ENCODE data around the gene RPN2. TPM values are rescaled to one million over a fixed set of nuclear protein-coding genes. Genes with fewer than 3 reads are reported as not detected.

The RPN2 gene
- total and polyA plus RNA-seq, 2 donors (not counting 3 experiments of a cell fraction or from before 2014, with no cell fraction given) = 283 to 530 TPM

GRCh38 chr20:37226889-37227288, 47.8 kb downstream of the RPN2 start:
- BruUV-seq (replicated peaks) = no TSS peak
- Histone ChIP-seq H3K79me2 (ENCODE audit: control insufficient read depth, insufficient read depth, low read length) (no peaks in the 10 kb centered on the region), H3K27me3 (ENCODE audit: control insufficient read depth in 2 of 2, insufficient read depth in 2 of 2, low read length in 2 of 2) (no peaks in the 10 kb centered on the region), H3K9ac (replicated peaks; ENCODE audit: extremely low read depth, insufficient read depth, low read length) (no peak overlapping the region), H4K20me1 (replicated peaks; ENCODE audit: control insufficient read depth, extremely low read depth, insufficient read depth, low read length) (no peaks in the 10 kb centered on the region), H3K36me3 (ENCODE audit: control insufficient read depth in 2 of 2, extremely low read depth in 1 of 2, insufficient read depth in 2 of 2, low read length in 2 of 2) (peaks cover 50% of the 10 kb centered on the region in 2 experiments), H3K9me1 (replicated peaks; ENCODE audit: control insufficient read depth, extremely low read depth, insufficient read depth, low read length) (no peaks in the 10 kb centered on the region), H3K4me3 (replicated peaks in 1 of 3; ENCODE audit: insufficient read depth in 1 of 3, low read depth in 1 of 3, low read length in 3 of 3) (no peak overlapping the region), H2AFZ (ENCODE audit: low read depth, low read length) (no peak overlapping the region), H3K27ac (ENCODE audit: insufficient read depth, low read depth, low read length) (no peak overlapping the region), H3K4me1 (ENCODE audit: control insufficient read depth, extremely low read depth, insufficient read depth, low read length) (no peaks in the 10 kb centered on the region), H3K9me3 (replicated peaks; ENCODE audit: control insufficient read depth, insufficient read depth, low read length) (no peaks in the 10 kb centered on the region), H3K4me2 (ENCODE audit: insufficient read depth, low read length) (no peak overlapping the region)
- no peak for DNase-seq (ENCODE audit: low read depth, low spot score)
- no peak for TF ChIP-seq MAX (IDR thresholded peaks at IDR 0.05; ENCODE audit: insufficient read depth, insufficient read length)
- TF ChIP-seq FOS (IDR thresholded peaks at IDR 0.05; ENCODE audit: borderline replicate concordance, insufficient read depth, low read length) = no peak
- no peak for TF ChIP-seq JUN (IDR thresholded peaks at IDR 0.05; ENCODE audit: borderline replicate concordance, insufficient read depth, insufficient read length, low read depth)
- no peak for TF ChIP-seq POLR2A (IDR thresholded peaks at IDR 0.05; ENCODE audit: low read depth, low read length)
- TF ChIP-seq POLR2AphosphoS5 (IDR thresholded peaks at IDR 0.05; ENCODE audit: insufficient read depth, low read depth, low read length) = no peak
- no peak for TF ChIP-seq CTCF (IDR thresholded peaks at IDR 0.05; ENCODE audit: extremely low read depth in 1 of 2, insufficient read depth in 1 of 2, low read depth in 1 of 2, low read length in 2 of 2)
- no peak for TF ChIP-seq GATA2 (IDR thresholded peaks at IDR 0.05; ENCODE audit: insufficient read depth, insufficient read length, low read depth, low read length)
- no peak for TF ChIP-seq EZH2 (IDR thresholded peaks at IDR 0.05; ENCODE audit: borderline replicate concordance, low read depth, low read length, severe bottlenecking)
- no peak for TF ChIP-seq MYC (IDR thresholded peaks at IDR 0.05; ENCODE audit: low read depth, low read length)
- dilution Hi-C loops (cut with MboI; ENCODE audit: extremely low pct_ligation_motif_present, low sequenced_read_pairs) = no loop called here
- intact Hi-C loops (cut with micrococcal nuclease) = no loop called here
- CTCF ChIA-PET = interaction anchor here (1.4 kb wide), 1 partner anchor 44 kb away, joined by 4 read pairs; no protein-coding TSS in a partner anchor
- POLR2A ChIA-PET = no interaction called here
- no peak for FAIRE-seq
